ENCODE measurements around the gene MYO7B.

MYO7B gene

GRCh38 chr2:127530245-127531140 is 5.0 kb upstream of the MYO7B start:
- no peak for DNase-seq (ENCODE audit: low read depth in 1 of 2, low spot score in 1 of 2)
- TF ChIP-seq POLR2AphosphoS5 (IDR thresholded peaks at IDR 0.05; ENCODE audit: low read depth) (no peak), CTCF (IDR thresholded peaks at IDR 0.05; ENCODE audit: insufficient read depth, low read length) (no peak), GABPA (IDR thresholded peaks at IDR 0.05; ENCODE audit: low read depth) (no peak)
- Histone ChIP-seq H3K4me3 (replicated peaks; ENCODE audit: insufficient read depth, low read length) (no peak overlapping the region), H3K27ac (replicated peaks) (no peak overlapping the region), H3K27me3 (ENCODE audit: insufficient read depth, poor library complexity, severe bottlenecking) (no peaks in the 10 kb centered on the region)

DNA sequence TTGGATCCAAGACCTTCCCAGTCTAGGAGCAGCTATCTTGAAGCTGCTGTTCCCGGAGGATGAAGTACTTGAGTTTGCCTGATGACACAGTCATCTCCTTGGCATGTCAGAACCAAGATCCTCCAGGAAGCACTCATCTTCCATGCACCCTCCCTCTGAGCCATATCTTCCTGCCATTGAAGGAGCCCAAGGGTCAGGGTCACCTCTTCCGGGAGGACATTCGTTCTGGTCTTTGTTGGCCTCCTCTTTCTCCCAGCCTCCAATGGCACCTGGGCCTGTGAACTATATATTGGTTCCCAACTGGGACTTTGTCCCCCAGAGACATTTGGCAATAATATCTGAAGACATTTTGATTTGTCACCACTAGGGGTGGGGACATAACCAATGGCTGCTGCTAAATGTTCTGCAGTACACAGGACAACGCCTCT is 4.2 kb upstream of the MYO7B start:
- no peaks in the 10 kb centered on the region for H3K27me3 ChIP-seq (ENCODE audit: insufficient read depth, poor library complexity, severe bottlenecking)
- H3K27ac ChIP-seq (replicated peaks) = no peak overlapping the region
- DNase-seq (ENCODE audit: low read depth in 1 of 2, low spot score in 1 of 2) = no peak
- TF ChIP-seq CTCF (IDR thresholded peaks at IDR 0.05; ENCODE audit: insufficient read depth, low read length) = no peak
- no peak for TF ChIP-seq GABPA (IDR thresholded peaks at IDR 0.05; ENCODE audit: low read depth)
- no peak for TF ChIP-seq SPI1 (IDR thresholded peaks at IDR 0.05; ENCODE audit: borderline replicate concordance, low read depth)
- no peak for TF ChIP-seq POLR2AphosphoS5 (IDR thresholded peaks at IDR 0.05; ENCODE audit: low read depth)
- TF ChIP-seq, protein P1, sequence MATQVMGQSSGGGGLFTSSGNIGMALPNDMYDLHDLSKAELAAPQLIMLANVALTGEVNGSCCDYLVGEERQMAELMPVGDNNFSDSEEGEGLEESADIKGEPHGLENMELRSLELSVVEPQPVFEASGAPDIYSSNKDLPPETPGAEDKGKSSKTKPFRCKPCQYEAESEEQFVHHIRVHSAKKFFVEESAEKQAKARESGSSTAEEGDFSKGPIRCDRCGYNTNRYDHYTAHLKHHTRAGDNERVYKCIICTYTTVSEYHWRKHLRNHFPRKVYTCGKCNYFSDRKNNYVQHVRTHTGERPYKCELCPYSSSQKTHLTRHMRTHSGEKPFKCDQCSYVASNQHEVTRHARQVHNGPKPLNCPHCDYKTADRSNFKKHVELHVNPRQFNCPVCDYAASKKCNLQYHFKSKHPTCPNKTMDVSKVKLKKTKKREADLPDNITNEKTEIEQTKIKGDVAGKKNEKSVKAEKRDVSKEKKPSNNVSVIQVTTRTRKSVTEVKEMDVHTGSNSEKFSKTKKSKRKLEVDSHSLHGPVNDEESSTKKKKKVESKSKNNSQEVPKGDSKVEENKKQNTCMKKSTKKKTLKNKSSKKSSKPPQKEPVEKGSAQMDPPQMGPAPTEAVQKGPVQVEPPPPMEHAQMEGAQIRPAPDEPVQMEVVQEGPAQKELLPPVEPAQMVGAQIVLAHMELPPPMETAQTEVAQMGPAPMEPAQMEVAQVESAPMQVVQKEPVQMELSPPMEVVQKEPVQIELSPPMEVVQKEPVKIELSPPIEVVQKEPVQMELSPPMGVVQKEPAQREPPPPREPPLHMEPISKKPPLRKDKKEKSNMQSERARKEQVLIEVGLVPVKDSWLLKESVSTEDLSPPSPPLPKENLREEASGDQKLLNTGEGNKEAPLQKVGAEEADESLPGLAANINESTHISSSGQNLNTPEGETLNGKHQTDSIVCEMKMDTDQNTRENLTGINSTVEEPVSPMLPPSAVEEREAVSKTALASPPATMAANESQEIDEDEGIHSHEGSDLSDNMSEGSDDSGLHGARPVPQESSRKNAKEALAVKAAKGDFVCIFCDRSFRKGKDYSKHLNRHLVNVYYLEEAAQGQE (IDR thresholded peaks at IDR 0.05; ENCODE audit: insufficient replicate concordance, low read depth) = no peak
- no peak overlapping the region for H3K4me3 ChIP-seq (replicated peaks; ENCODE audit: insufficient read depth, low read length)

- no peak overlapping the region for H3K27ac ChIP-seq (replicated peaks)
- H3K27me3 ChIP-seq (ENCODE audit: insufficient read depth, poor library complexity, severe bottlenecking) = no peaks in the 10 kb centered on the region
- DNase-seq (ENCODE audit: low read depth in 1 of 2, low spot score in 1 of 2) = no peak
These were observed 3.2 kb upstream of the MYO7B start for GRCh38 chr2:127532296-127532695.

More at GRCh38 chr2:127532296-127532695, 3.2 kb upstream of the MYO7B start:
- TF ChIP-seq SPI1 (IDR thresholded peaks at IDR 0.05; ENCODE audit: borderline replicate concordance, low read depth) = no peak
- TF ChIP-seq, protein P1 (IDR thresholded peaks at IDR 0.05; ENCODE audit: insufficient replicate concordance, low read depth) = no peak
- no peak for TF ChIP-seq POLR2AphosphoS5 (IDR thresholded peaks at IDR 0.05; ENCODE audit: low read depth)
- TF ChIP-seq GABPA (IDR thresholded peaks at IDR 0.05; ENCODE audit: low read depth) = no peak
- no peak for TF ChIP-seq CTCF (IDR thresholded peaks at IDR 0.05; ENCODE audit: insufficient read depth, low read length)
- no peak overlapping the region for H3K4me3 ChIP-seq (replicated peaks; ENCODE audit: insufficient read depth, low read length)
